A673 (cell line): ENCODE data around the gene TFR2. TPM values are rescaled to one million over a fixed set of nuclear protein-coding genes. Genes with fewer than 3 reads are reported as not detected.

Source experiments
- BruUV-seq: library from RNA; stranded (reverse); fragments of 400-500 nt; replicated peaks from 2 replicates; lab custom pipeline; 2021; lab: Mats Ljungman, UMichigan
- CTCF ChIA-PET: fragments of 300-600 bp; sonication (Branson Sonifier 250); formaldehyde crosslinking; loops from one replicate; lab custom pipeline; 2022; ENCODE audit warnings: antibody characterized with exemption; lab: Charles Lee
- POLR2A ChIA-PET: fragments of 300-600 bp; sonication (Branson Sonifier 250); formaldehyde crosslinking; loops from one replicate; lab custom pipeline; 2022; ENCODE audit warnings: antibody characterized with exemption; ENCODE audit not compliant: low non-redundant PET; lab: Charles Lee
- DNase-seq: peaks from one replicate; pipeline ENCODE4 v3.0.0-alpha.2; 2015; ENCODE audit warnings: low spot score
- H3K27ac ChIP-seq: fragments of 200-600 bp; sonication (generic); 2 replicates; pipeline ENCODE4 v1.5.1; 2016; ENCODE audit warnings: mixed run types, low read depth, mild to moderate bottlenecking, mixed read lengths, antibody characterized with exemption, low read length; ENCODE audit not compliant: poor library complexity, severe bottlenecking
- H3K27me3 ChIP-seq: fragments of 200-600 bp; sonication (generic); replicated peaks from 2 replicates; pipeline ENCODE4 v1.6.1; 2017; ENCODE audit warnings: mixed run types, low read depth, mild to moderate bottlenecking, mixed read lengths, antibody characterized with exemption, low read length; ENCODE audit not compliant: insufficient read depth, poor library complexity
- H3K36me3 ChIP-seq: fragments of 200-600 bp; sonication (generic); 2 replicates; pipeline ENCODE4 v1.6.1; 2016; ENCODE audit warnings: mixed run types, mild to moderate bottlenecking, mixed read lengths, antibody characterized with exemption, low read length; ENCODE audit not compliant: insufficient read depth, poor library complexity, severe bottlenecking
- H3K4me1 ChIP-seq: fragments of 200-600 bp; sonication (generic); 2 replicates; pipeline ENCODE4 v1.6.1; 2017; ENCODE audit warnings: mixed run types, mild to moderate bottlenecking, mixed read lengths, antibody characterized with exemption, low read length; ENCODE audit not compliant: insufficient read depth, poor library complexity, severe bottlenecking
- H3K4me3 ChIP-seq: fragments of 200-600 bp; sonication (generic); 2 replicates; pipeline ENCODE4 v1.5.1; 2016; ENCODE audit warnings: low read depth, mixed run types, mild to moderate bottlenecking, mixed read lengths, low read length; ENCODE audit not compliant: poor library complexity, severe bottlenecking
- H3K9me3 ChIP-seq: fragments of 200-600 bp; sonication (generic); 2 replicates; pipeline ENCODE4 v1.6.1; 2016; ENCODE audit warnings: mixed run types, low read depth, mild to moderate bottlenecking, mixed read lengths, antibody characterized with exemption, low read length; ENCODE audit not compliant: poor library complexity, severe bottlenecking
- EZH2 ChIP-seq: fragments of 200-600 bp; sonication (generic); IDR thresholded peaks from 2 replicates; pipeline ENCODE4 v1.6.1; 2017; ENCODE audit warnings: borderline replicate concordance, low read depth, mild to moderate bottlenecking, mixed read lengths, antibody characterized with exemption, low read length; ENCODE audit not compliant: poor library complexity, severe bottlenecking
- intact Hi-C: fragments of 100-400 bp; cut with micrococcal nuclease; formaldehyde crosslinking; loops from one replicate; pipeline ENCODE4 v1.10.0; 2022; ENCODE audit not compliant: unreplicated experiment
- total RNA-seq: library from RNA; stranded (reverse); gene quantifications from 2 replicates; pipeline ENCODE4 v1.2.3, GENCODE V29; 2021
- TF ChIP-seq, protein P1 (sequence below): fragments of 300-800, 200-600 bp; sonication (generic); conservative IDR thresholded peaks from 2 replicates; pipeline ENCODE4 v1.5.1; 2017; ENCODE audit warnings: low read depth, mild to moderate bottlenecking, antibody characterized with exemption, low read length, moderate library complexity, mixed read lengths

The TFR2 gene
- total RNA-seq, 1 experiment from 2014 or later, result 2.0 TPM

- peak overlapping the region; percentile 15 for H3K27ac ChIP-seq
- no TSS peak for BruUV-seq
These were observed 8.2 kb downstream of the TFR2 start for GRCh38 chr7:100632951-100633717.

GRCh38 chr7:100630066-100630465 lies 11.3 kb downstream of the TFR2 start:
- no peaks in the 10 kb centered on the region for H3K36me3 ChIP-seq
- peaks cover 8% of the 10 kb centered on the region for H3K27me3 ChIP-seq
- H3K9me3 ChIP-seq, result no peaks in the 10 kb centered on the region
- peaks cover 10% of the 10 kb centered on the region for H3K4me1 ChIP-seq
- DNase-seq, result no peak
- CTCF ChIA-PET, result no interaction called here
- POLR2A ChIA-PET, result no interaction called here
- no peak overlapping the region for H3K4me3 ChIP-seq
- BruUV-seq, result no TSS peak
- intact Hi-C loops, result loop anchor here (5.0 kb wide), 1 partner anchor 42 kb away; the partner anchor contains the start of gene GNB2
- H3K27ac ChIP-seq, result no peak overlapping the region
- no peak for TF ChIP-seq EZH2
- TF ChIP-seq, protein P1, sequence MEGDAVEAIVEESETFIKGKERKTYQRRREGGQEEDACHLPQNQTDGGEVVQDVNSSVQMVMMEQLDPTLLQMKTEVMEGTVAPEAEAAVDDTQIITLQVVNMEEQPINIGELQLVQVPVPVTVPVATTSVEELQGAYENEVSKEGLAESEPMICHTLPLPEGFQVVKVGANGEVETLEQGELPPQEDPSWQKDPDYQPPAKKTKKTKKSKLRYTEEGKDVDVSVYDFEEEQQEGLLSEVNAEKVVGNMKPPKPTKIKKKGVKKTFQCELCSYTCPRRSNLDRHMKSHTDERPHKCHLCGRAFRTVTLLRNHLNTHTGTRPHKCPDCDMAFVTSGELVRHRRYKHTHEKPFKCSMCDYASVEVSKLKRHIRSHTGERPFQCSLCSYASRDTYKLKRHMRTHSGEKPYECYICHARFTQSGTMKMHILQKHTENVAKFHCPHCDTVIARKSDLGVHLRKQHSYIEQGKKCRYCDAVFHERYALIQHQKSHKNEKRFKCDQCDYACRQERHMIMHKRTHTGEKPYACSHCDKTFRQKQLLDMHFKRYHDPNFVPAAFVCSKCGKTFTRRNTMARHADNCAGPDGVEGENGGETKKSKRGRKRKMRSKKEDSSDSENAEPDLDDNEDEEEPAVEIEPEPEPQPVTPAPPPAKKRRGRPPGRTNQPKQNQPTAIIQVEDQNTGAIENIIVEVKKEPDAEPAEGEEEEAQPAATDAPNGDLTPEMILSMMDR, result no peak

More at GRCh38 chr7:100632951-100633717, 8.2 kb downstream of the TFR2 start:
- Histone ChIP-seq H3K36me3 (no peaks in the 10 kb centered on the region), H3K9me3 (no peaks in the 10 kb centered on the region), H3K4me3 (peak overlapping the region; percentile 48), H3K27me3 (peaks cover 8% of the 10 kb centered on the region), H3K4me1 (peaks cover 7% of the 10 kb centered on the region)
- intact Hi-C loops, result loop anchor here (5.0 kb wide), 1 partner anchor 39 kb away; the partner anchor contains the start of gene GNB2
- TF ChIP-seq EZH2, result no peak
- TF ChIP-seq, protein P1, result peak; percentile 42; the same call in 1 of the 2 replicates
- CTCF ChIA-PET, result interaction anchor here (0.6 to 0.8 kb wide), 2 partner anchors 45 to 87 kb away, joined by 3 read pairs; no protein-coding TSS in a partner anchor
- POLR2A ChIA-PET, result interaction anchor here (0.8 kb wide), 1 partner anchor 47 kb away, joined by 13 read pairs; no protein-coding TSS in a partner anchor
- peak; percentile 61 for DNase-seq

DNA sequence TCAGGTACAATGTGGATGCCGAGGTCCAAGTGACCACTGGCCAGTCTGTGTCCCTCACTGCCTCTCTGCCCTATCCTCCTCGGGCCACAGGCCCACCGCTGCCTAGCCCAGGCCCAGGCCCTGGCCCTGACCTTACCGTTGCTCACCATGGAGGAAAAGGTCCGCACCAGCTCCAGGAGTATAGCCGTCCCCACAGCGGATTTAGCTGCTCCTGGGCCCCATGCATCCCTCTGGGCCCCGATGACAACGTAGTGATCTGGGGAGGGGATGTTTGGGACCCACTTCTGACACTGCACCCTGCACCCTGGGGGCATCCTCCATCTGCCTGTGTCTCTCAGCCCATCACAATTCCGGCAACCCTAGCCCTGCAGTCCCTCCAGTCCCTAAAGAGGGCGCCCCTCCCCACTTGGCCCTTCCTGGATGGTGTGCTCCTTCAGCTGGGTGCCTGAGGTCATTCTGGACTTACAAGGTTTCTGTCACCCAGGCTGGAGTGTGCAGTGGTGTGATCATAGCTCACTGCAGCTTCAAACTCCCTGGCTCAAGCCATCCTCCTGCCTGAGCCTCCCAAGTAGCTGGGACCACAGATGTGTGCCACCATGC lies 12.1 kb downstream of the TFR2 start:
- H3K9me3 ChIP-seq, result no peaks in the 10 kb centered on the region
- H3K36me3 ChIP-seq, result no peaks in the 10 kb centered on the region
- no TSS peak for BruUV-seq
- no peak for TF ChIP-seq EZH2
- TF ChIP-seq, protein P1, result peak; percentile 49
- ChIA-PET POLR2A (no interaction called here), CTCF (interaction anchor here (0.6 kb wide), 1 partner anchor 586 kb away, joined by 14 read pairs; no protein-coding TSS in a partner anchor)
- peaks cover 7% of the 10 kb centered on the region for H3K27me3 ChIP-seq
- H3K27ac ChIP-seq, result no peak overlapping the region
- H3K4me1 ChIP-seq, result peaks cover 10% of the 10 kb centered on the region
- no peak overlapping the region for H3K4me3 ChIP-seq
- intact Hi-C loops, result no loop called here
- peak; percentile 48 for DNase-seq
